MCF 10A (cell line): ENCODE measurements around the gene MT1X. TPM values are rescaled to one million over a fixed set of nuclear protein-coding genes. Genes with fewer than 3 reads are reported as not detected.
A peak's percentile ranks its signal among the peaks of the same experiment; 100 is the strongest.

Experiments
- BruUV-seq: library from RNA; stranded (reverse); fragments of 400-500 nt; replicated peaks from 2 replicates; lab custom pipeline; 2021; lab: Mats Ljungman, UMichigan
- CTCF ChIA-PET: fragments of 300-600 bp; sonication (Branson Sonifier 250); formaldehyde crosslinking; extraction: SDS; loops from one replicate; lab custom pipeline; 2021; ENCODE audit warnings: antibody characterized with exemption, inconsistent platforms; lab: Yijun Ruan, JAX
- POLR2A ChIA-PET: fragments of 300-600, 350-650 bp; sonication (Branson Sonifier 250); formaldehyde crosslinking; extraction: SDS; loops from one replicate; lab custom pipeline; 2020; ENCODE audit warnings: antibody characterized with exemption, inconsistent platforms; lab: Yijun Ruan, JAX
- DNase-seq: peaks from one replicate; pipeline ENCODE4 v3.0.0-alpha.2; 2018; ENCODE audit not compliant: unreplicated experiment
- H3K27ac Mint-ChIP-seq: one replicate; pipeline ENCODE4 v1.8.0; 2022; ENCODE audit warnings: mild to moderate bottlenecking, low read depth, mixed read lengths; ENCODE audit not compliant: unreplicated experiment
- H3K27me3 Mint-ChIP-seq: one replicate; pipeline ENCODE4 v1.8.0; 2022; ENCODE audit warnings: mixed read lengths; ENCODE audit not compliant: insufficient read depth, unreplicated experiment
- H3K36me3 Mint-ChIP-seq: one replicate; pipeline ENCODE4 v1.8.0; 2022; ENCODE audit warnings: mild to moderate bottlenecking, moderate library complexity, mixed read lengths; ENCODE audit not compliant: insufficient read depth, unreplicated experiment
- H3K4me1 Mint-ChIP-seq: one replicate; pipeline ENCODE4 v1.8.0; 2022; ENCODE audit warnings: mixed read lengths; ENCODE audit not compliant: insufficient read depth, unreplicated experiment
- H3K4me3 Mint-ChIP-seq: one replicate; pipeline ENCODE4 v1.8.0; 2022; ENCODE audit warnings: mild to moderate bottlenecking, moderate library complexity, mixed read lengths; ENCODE audit not compliant: unreplicated experiment
- H3K9me3 Mint-ChIP-seq: one replicate; pipeline ENCODE4 v1.8.0; 2022; ENCODE audit warnings: mixed read lengths; ENCODE audit not compliant: unreplicated experiment
- CTCF ChIP-seq: fragments of 200-600 bp; IDR thresholded peaks from one replicate; pipeline ENCODE4 v1.8.0; 2022; ENCODE audit warnings: antibody characterized with exemption, mild to moderate bottlenecking; ENCODE audit not compliant: unreplicated experiment
- intact Hi-C: fragments of 100-400 bp; cut with micrococcal nuclease; formaldehyde crosslinking; loops from 2 replicates; pipeline ENCODE4 v1.14.1; 2022
- total RNA-seq: library from RNA; stranded (reverse); gene quantifications from 2 replicates; pipeline ENCODE4 v1.2.3, GENCODE V29; 2022

The MT1X gene
- total RNA-seq, 1 experiment from 2014 or later, result 108 TPM

GRCh38 chr16:56643080-56643778, 39.0 kb upstream of the MT1X start:
- BruUV-seq, result no TSS peak
- intact Hi-C loops, result loop anchor here (1.0 to 5.0 kb wide), 3 partner anchors 36 to 131 kb away; partner anchors contain the start of gene MT2A
- Mint-ChIP-seq H3K27ac (no peak overlapping the region), H3K27me3 (no peaks in the 10 kb centered on the region), H3K4me3 (peak overlapping the region; percentile 25), H3K4me1 (peaks cover 3% of the 10 kb centered on the region), H3K9me3 (no peaks in the 10 kb centered on the region), H3K36me3 (no peaks in the 10 kb centered on the region)
- CTCF ChIA-PET, result interaction anchor here (0.6 to 1.8 kb wide), 12 partner anchors 9 to 150 kb away, joined by 3 to 5 read pairs (median 4); partner anchors contain the start of genes MT1E and MT3
- peak; percentile 62 for TF ChIP-seq CTCF
- POLR2A ChIA-PET, result interaction anchor here (0.5 to 2.8 kb wide), 12 partner anchors 12 to 801 kb away, joined by 3 to 27 read pairs (median 4); partner anchors contain the start of genes MT1E, MT1F, MT1X and MT2A
- DNase-seq, result peak; percentile 86

- no peak for TF ChIP-seq CTCF
- no peaks in the 10 kb centered on the region for H3K9me3 Mint-ChIP-seq
- DNase-seq, result no peak
- intact Hi-C loops, result loop anchor here (1.0 to 5.0 kb wide), 3 partner anchors 37 to 132 kb away; partner anchors contain the start of gene MT2A
- no peaks in the 10 kb centered on the region for H3K36me3 Mint-ChIP-seq
- POLR2A ChIA-PET, result interaction anchor here (0.5 to 2.8 kb wide), 12 partner anchors 13 to 801 kb away, joined by 3 to 27 read pairs (median 4); partner anchors contain the start of genes MT1E, MT1F, MT1X and MT2A
- H3K4me3 Mint-ChIP-seq, result peak overlapping the region; percentile 25
- no peak overlapping the region for H3K27ac Mint-ChIP-seq
- no peaks in the 10 kb centered on the region for H3K27me3 Mint-ChIP-seq
- peaks cover 3% of the 10 kb centered on the region for H3K4me1 Mint-ChIP-seq
- BruUV-seq, result no TSS peak
- CTCF ChIA-PET, result interaction anchor here (0.6 to 1.8 kb wide), 12 partner anchors 9 to 151 kb away, joined by 3 to 7 read pairs (median 4); partner anchors contain the start of genes MT1E and MT3
These were observed 38.4 kb upstream of the MT1X start for GRCh38 chr16:56643833-56644232.

GRCh38 chr16:56645311-56645710, 37.0 kb upstream of the MT1X start:
- no peak for TF ChIP-seq CTCF
- H3K9me3 Mint-ChIP-seq, result no peaks in the 10 kb centered on the region
- ChIA-PET CTCF (interaction anchor here (0.7 kb wide), 1 partner anchor 132 kb away, joined by 4 read pairs; no protein-coding TSS in a partner anchor), POLR2A (interaction anchor here (1.3 to 2.5 kb wide), 4 partner anchors 17 to 39 kb away, joined by 3 to 9 read pairs (median 4); partner anchors contain the start of gene MT1E)
- no peak overlapping the region for H3K4me3 Mint-ChIP-seq
- H3K27ac Mint-ChIP-seq, result no peak overlapping the region
- no peaks in the 10 kb centered on the region for H3K36me3 Mint-ChIP-seq
- no TSS peak for BruUV-seq
- DNase-seq, result no peak
- intact Hi-C loops, result no loop called here
- H3K27me3 Mint-ChIP-seq, result no peaks in the 10 kb centered on the region
- H3K4me1 Mint-ChIP-seq, result peaks cover 3% of the 10 kb centered on the region

GRCh38 chr16:56645838-56646237, 36.4 kb upstream of the MT1X start:
- no peaks in the 10 kb centered on the region for H3K27me3 Mint-ChIP-seq
- H3K27ac Mint-ChIP-seq, result no peak overlapping the region
- H3K4me3 Mint-ChIP-seq, result no peak overlapping the region
- no peak for DNase-seq
- ChIA-PET CTCF (interaction anchor here (0.6 to 0.7 kb wide), 2 partner anchors 55 to 132 kb away, joined by 3 to 4 read pairs; no protein-coding TSS in a partner anchor), POLR2A (interaction anchor here (1.3 to 2.5 kb wide), 3 partner anchors 20 to 39 kb away, joined by 3 to 9 read pairs (median 4); partner anchors contain the start of gene MT1E)
- H3K9me3 Mint-ChIP-seq, result no peaks in the 10 kb centered on the region
- no peak for TF ChIP-seq CTCF
- H3K36me3 Mint-ChIP-seq, result no peaks in the 10 kb centered on the region
- intact Hi-C loops, result no loop called here
- H3K4me1 Mint-ChIP-seq, result peaks cover 3% of the 10 kb centered on the region
- BruUV-seq, result no TSS peak
